AG10803 (cell line): Measurements from ENCODE around the gene MEIS1.
A peak's percentile ranks its signal among the peaks of the same experiment; 100 is the strongest.

Source experiments
- DNase-seq: peaks from one replicate; pipeline ENCODE4 v3.0.0; 2010; ENCODE audit warnings: low read depth
- H3K4me3 ChIP-seq: 2 replicates; pipeline ENCODE4 v1.5.1; 2011; ENCODE audit warnings: mild to moderate bottlenecking, low read length, control low read depth
- TF ChIP-seq, protein P1 (sequence below): conservative IDR thresholded peaks from 2 replicates; pipeline ENCODE4 v1.5.1; 2011; ENCODE audit warnings: mild to moderate bottlenecking, low read length, control low read depth, inconsistent platforms

MEIS1 gene

DNA sequence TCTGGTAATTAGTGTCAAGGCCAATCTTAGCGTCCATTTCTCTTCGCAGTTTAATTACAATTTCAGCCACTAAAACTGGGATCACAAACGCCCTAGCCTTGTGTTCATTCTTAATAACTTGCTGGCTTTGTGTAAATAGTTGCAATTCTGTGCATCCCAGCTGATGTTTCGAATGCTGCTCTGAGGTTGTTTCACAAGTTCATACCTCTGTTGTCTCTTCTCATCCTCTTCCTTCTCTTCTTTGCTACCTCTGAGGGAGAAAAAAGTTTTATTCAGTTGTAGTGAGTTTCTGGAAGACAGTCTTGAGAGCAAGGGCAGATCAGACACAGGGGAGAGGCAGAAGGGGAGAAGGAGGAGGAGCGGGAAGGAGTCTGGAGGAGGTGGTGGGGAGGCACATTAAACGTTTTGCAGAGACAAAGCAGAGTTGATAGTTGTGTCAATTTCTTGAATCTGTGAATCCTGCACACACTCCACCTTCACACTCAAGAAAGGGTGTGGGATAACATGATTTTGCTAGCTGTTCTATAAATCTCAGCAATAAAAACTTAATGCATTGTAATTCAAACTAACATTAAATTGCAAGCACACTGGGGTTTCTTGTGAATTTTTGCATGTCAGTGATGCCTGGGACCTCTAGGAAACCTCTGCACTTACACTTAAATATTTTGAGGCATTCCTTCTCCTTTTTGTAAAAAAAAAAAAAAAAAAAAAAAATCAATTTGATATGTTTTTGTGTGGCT is 6.8 kb downstream of the MEIS1 start:
- peak; percentile 31 for DNase-seq
- H3K4me3 ChIP-seq, result peak overlapping the region; percentile 88
- TF ChIP-seq, protein P1, sequence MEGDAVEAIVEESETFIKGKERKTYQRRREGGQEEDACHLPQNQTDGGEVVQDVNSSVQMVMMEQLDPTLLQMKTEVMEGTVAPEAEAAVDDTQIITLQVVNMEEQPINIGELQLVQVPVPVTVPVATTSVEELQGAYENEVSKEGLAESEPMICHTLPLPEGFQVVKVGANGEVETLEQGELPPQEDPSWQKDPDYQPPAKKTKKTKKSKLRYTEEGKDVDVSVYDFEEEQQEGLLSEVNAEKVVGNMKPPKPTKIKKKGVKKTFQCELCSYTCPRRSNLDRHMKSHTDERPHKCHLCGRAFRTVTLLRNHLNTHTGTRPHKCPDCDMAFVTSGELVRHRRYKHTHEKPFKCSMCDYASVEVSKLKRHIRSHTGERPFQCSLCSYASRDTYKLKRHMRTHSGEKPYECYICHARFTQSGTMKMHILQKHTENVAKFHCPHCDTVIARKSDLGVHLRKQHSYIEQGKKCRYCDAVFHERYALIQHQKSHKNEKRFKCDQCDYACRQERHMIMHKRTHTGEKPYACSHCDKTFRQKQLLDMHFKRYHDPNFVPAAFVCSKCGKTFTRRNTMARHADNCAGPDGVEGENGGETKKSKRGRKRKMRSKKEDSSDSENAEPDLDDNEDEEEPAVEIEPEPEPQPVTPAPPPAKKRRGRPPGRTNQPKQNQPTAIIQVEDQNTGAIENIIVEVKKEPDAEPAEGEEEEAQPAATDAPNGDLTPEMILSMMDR, result no peak

DNA sequence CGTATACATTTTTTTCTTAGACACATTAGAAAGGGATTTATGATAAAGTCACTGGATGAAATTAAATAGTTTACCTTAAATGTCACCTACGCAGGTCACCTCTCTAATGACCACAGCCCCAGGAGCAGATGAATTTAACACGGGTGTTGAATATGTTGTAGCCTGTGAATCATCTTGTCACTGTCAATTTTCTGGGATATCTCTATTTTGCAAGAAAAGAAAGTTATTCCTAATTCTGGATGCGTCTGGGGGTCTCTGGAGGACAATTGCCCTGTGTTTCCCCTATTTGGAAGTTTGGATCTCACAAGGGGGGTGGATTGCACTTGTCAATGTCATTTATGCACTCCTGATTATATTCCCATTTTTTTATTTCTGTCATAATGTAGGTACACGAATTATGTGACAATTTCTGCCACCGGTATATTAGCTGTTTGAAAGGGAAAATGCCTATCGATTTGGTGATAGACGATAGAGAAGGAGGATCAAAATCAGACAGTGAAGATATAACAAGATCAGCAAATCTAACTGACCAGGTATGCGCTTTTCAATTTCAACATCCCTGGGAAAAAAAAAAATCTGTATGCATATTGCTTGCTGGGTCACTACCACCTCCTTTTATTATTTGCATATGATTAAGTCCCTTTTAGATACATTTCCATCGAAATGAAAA is 7.7 kb downstream of the MEIS1 start:
- TF ChIP-seq, protein P1, result no peak
- H3K4me3 ChIP-seq, result peak overlapping the region; percentile 88

DNA sequence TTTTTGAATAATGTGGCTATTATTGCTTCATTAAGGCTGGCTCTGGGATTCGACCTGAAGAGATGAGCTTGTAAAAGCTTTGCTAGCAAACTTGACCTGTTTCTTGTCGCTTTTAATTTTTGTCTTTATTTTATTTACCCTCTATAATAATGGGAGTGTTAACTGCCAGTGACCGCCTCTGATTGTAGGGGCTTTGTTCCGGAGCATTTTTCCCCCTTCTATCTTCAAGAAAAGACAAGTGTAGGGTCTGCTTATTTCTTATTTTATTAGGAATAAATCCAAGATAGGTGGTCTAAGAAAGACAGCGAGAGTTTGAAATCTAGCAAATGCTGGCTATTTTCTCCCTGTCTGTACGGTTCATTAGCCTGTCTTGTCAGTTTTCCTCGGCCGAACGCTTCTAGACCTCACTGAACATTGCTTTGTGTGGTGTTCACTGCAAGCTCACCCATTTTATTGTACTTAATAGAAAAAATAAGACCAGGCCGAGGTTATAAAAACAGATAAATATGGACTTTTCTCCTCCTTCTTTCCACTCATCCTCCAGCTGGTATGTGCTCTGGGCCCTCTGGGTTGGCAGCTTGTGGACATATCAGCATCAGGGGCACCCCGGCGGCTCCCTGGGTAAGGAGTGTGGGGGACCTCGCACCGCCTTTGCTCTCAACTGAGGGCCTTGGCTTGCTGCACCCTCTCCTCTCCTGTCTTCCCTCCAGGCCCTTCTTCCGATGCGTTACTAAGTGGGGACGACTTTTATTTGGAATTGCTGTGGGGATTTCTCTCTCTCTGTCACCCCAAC is 8.5 kb downstream of the MEIS1 start:
- peak overlapping the region; percentile 88 for H3K4me3 ChIP-seq
- peak; percentile 26 for DNase-seq
- TF ChIP-seq, protein P1, result no peak

More for the DNA sequence above, 7.7 kb downstream of the MEIS1 start:
- DNase-seq, result no peak

DNA sequence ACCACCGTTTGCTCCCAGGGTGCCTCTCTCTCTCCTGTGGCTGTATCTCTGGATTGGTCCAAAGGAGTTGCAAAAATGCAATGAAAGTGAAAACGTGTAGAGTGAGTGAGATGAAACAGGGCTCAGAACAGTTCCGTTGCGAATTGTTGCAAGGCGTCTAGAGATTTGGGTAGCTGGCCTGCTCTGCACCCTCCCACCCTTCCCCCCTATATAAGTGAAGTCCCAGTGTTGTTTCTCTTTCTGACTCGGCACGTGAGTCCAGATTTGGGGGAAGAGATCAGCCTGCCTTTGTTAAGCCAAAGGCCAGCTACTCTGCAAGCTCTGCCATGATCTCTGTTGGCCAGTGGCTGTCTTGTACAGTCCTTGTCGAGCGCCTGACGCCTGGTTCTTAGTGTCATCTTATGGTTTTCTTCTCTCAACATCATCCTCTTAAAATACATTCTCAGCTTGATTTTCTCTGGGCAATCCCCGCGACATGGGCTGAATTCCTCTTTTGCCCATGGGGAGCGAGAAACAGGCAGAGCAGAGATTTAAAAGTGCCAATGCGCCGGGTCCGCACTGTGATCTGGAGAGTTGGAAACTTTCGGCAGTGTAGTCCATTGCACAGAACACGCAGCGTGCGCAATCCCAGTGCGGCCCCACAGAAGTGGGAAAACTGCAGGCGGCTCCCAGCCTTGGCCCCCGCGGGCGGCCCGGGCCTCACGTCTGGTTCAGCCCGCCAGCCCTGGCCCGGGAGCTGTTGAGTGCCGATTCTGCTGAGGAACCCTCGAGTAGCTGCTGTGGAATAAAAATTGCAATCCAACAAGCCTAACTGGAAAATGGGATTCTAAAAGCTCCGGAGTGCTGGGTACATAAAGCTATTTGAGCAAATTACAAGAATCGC is 9.3 kb downstream of the MEIS1 start:
- peak overlapping the region; percentile 88 for H3K4me3 ChIP-seq
- TF ChIP-seq, protein P1, result no peak
- peak; percentile 69 for DNase-seq

DNA sequence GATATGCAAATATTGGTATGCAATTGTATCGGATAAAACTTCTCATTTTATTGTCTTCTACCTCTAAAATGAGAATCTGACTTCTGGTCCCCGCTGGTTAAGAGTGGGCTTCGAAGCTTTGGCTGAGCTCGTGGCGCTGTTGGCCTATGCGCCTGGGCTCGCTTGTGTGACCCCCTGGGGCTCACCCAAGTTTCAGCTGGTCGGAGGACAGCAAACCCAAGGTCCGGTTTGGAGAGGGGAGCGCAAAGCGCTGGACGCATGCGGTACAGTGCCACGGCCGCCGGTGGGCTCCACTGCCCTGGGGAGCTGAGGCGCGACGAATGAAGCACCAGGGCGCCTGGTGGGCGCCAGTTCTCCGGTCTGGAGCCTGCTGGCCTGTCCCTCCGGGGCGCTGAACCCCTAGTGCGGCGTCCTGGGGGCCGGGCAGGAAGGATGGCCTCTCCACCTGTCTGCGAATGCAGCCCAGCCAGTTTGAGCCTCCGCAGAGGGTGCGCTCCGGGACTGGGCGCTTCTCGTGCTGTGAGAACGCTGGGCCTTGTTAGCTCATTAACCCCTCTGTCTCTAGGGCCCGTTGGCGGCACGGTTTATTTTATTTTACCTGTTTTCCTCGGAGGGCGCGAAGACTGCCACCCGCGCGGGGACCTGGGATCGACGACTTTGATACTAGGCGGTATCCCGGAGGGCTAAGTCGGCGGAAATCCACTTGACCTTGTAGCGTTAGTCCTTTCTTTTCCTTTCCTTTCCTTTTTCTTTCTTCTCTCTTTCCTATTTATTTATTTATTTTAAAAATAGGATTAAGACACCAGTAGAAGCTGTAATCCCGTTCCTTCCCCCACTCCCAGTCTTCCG is 10.4 kb downstream of the MEIS1 start:
- H3K4me3 ChIP-seq, result peak overlapping the region; percentile 88
- TF ChIP-seq, protein P1, result peak; percentile 35; the same call in 1 of the 2 replicates
- DNase-seq, result peak; percentile 55
